Forelimb muscle (tissue), 1 donor: ENCODE data around the gene MALAT1. TPM values are rescaled to one million over a fixed set of nuclear protein-coding genes. Genes with fewer than 3 reads are reported as not detected.

ENCODE experiments used
- DNase-seq: peaks from one replicate; pipeline ENCODE4 v3.0.0-alpha.2; 2013; ENCODE audit warnings: low read depth
- polyA plus RNA-seq: library from polyadenylated mRNA; unstranded; fragments of 120-200 nt; gene quantifications from one replicate; pipeline ENCODE4 v1.2.1, GENCODE V29; 2013; ENCODE audit not compliant: insufficient read length

Gene MALAT1
- polyA plus RNA-seq, 1 donor: 200 TPM

GRCh38 chr11:65479184-65480145 is 19.4 kb upstream of the MALAT1 start:
- DNase-seq: no peak

DNA sequence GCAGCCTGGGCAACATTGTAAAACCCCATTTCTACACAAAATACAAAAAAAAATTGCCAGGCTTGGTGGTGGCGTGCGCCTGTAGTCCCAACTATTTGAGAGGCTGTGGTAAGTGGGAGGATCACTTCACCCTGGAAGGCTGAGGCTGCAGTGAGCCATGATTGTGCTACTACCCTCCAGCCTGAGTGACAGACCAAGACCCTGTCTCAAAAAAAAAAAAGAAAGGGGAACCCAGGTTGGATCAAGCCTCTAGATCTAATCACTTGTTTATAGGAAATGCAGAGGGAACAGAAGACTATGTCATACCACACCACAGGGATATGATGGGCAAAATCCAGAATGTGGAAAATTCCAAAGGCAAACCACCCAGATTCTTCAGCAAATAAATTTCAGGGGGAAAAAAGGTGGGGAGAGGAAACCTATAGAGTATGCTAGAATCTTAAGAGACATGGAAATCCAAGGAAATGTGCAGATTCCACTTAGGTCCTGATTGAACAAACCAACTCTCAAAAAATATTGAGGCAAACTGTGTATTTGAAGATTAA is 16.5 kb upstream of the MALAT1 start:
- no peak for DNase-seq

GRCh38 chr11:65485920-65486219 is 13.0 kb upstream of the MALAT1 start:
- DNase-seq: no peak

GRCh38 chr11:65486570-65487466 is 12.0 kb upstream of the MALAT1 start:
- DNase-seq: no peak

GRCh38 chr11:65487467-65488272 is 11.2 kb upstream of the MALAT1 start:
- DNase-seq: peak; percentile 100

- DNase-seq: no peak
Observed at GRCh38 chr11:65488273-65489034, 10.4 kb upstream of the MALAT1 start.

GRCh38 chr11:65489035-65489705 is 9.7 kb upstream of the MALAT1 start:
- DNase-seq: no peak

GRCh38 chr11:65489706-65490320 is 9.0 kb upstream of the MALAT1 start:
- DNase-seq: no peak

- no peak for DNase-seq
Observed at GRCh38 chr11:65491163-65491465, 7.7 kb upstream of the MALAT1 start.

DNA sequence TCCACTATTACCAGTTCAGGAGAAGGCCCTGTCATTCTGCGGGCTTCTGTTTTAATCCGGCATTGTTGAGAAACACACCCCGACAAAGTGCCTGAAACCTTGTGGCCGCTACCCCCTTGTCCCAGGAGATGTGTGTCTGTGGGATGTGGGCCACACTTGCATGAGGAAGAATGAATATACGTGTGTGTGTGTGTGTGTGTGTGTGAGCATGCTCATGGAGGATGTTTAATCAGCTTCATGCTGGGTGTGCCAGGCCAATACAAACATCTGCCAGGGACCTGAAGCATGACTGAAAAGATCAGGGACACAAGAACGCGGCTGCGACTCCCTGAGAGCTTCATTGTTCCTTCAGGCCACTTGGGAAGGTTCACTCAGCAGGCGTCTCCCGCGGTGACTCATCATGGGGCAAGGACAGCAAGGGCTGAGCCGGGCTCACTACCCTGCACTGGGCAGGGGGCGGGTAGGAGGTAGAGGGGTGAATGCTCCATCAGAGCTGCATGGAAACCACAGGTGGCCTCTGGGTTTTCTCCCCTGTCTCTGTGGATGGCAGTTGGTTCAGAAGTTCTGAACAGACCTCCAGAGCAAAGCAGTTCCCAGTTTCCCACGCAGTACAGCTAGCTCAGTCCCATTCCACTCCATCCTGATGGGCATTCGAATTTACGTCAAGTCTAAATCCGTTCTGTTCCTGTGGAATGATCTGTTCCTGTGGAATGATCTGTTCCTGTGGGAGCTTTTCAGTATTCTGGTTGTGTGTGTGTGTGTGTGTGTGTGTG is 7.0 kb upstream of the MALAT1 start:
- no peak for DNase-seq

- no peak for DNase-seq
Observed at GRCh38 chr11:65492387-65492636, 6.5 kb upstream of the MALAT1 start.

- no peak for DNase-seq
Observed at GRCh38 chr11:65492637-65493366, 6.0 kb upstream of the MALAT1 start.

DNA sequence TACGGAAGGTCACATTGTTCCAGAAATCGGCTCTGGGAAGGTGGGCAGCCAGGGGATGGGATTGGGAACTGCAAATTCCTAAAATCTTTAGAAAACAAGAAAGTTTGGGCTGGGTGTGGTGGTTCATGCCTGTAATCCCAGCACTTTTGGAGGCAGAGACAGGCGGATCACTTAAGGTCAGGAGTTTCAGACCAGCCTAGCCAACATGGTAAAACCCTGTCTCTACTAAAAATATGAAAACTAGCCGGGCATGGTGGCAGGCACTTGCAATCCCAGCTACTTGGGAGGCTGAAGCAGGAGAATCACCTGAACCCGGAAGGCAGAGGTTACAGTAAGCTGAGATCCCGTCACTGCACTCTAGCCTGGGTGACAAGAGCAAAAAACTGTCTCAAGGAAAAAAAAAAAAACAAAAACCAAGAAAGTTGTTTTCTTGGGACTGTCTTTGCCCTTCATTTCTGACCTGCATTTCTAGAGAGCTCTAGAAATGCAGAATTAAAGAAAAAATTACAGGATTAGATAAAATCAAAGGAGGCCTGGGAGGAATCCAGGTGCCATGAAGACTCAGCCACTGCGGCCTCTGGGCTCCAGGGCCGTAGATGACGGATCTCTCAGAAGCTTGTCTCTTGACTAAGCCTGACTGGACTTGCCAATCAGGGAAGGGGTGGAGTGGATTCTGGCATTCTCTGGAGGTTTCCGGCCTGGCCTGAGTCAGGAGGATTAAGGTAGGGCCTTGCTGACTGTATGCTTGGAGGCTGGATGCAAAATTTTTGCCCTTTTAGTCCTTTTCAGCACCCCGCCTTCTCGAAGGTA is 5.3 kb upstream of the MALAT1 start:
- no peak for DNase-seq

- no peak for DNase-seq
Observed at GRCh38 chr11:65496304-65497140, 2.3 kb upstream of the MALAT1 start.

DNA sequence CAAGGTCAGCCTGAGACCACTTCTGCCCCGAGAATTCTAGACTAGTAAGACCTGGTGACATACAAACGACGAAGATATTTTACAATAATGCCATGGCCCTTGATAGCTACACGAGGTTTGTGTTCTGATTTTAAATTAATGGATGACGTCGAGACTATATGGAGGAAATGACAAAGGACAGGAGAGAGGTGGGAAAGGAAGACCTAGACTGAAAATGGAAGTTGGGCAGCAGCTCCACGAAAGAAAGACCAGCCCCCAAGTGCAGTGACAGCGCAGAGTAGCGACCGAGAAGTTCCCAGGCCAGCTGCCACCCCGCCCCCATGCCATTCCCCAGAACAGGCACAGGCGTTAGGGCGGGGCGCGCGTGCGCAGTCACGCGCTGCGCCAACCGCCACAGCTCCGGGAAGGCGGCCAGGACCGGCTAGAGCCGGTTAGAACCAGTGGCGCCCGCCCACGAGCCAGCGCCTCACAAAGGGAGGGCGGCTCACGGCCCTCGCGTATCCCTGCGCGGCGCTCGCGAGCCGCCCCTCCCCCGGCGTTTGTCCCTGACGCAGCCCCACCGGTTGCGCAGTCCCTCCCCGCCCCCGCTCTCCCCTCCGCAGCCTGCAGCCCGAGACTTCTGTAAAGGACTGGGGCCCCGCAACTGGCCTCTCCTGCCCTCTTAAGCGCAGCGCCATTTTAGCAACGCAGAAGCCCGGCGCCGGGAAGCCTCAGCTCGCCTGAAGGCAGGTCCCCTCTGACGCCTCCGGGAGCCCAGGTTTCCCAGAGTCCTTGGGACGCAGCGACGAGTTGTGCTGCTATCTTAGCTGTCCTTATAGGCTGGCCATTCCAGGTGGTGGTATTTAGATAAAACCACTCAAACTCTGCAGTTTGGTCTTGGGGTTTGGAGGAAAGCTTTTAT is 1.5 kb upstream of the MALAT1 start:
- peak; percentile 95 for DNase-seq
